HG02610 (cell line): Measurements from ENCODE around the gene XRCC1.
A peak's percentile ranks its signal among the peaks of the same experiment; 100 is the strongest.
"Not testable (repeated sequence)": the region's sequence is repeated elsewhere in the genome, so short reads cannot be mapped to it uniquely, and the experiment has no call there.

Experiments
- ATAC-seq: cut with Tn5 transposase; IDR thresholded peaks from one replicate; pipeline ENCODE4 v1.9.1; 2021; ENCODE audit warnings: mild to moderate bottlenecking, moderate library complexity; ENCODE audit not compliant: unreplicated experiment

Gene XRCC1

DNA sequence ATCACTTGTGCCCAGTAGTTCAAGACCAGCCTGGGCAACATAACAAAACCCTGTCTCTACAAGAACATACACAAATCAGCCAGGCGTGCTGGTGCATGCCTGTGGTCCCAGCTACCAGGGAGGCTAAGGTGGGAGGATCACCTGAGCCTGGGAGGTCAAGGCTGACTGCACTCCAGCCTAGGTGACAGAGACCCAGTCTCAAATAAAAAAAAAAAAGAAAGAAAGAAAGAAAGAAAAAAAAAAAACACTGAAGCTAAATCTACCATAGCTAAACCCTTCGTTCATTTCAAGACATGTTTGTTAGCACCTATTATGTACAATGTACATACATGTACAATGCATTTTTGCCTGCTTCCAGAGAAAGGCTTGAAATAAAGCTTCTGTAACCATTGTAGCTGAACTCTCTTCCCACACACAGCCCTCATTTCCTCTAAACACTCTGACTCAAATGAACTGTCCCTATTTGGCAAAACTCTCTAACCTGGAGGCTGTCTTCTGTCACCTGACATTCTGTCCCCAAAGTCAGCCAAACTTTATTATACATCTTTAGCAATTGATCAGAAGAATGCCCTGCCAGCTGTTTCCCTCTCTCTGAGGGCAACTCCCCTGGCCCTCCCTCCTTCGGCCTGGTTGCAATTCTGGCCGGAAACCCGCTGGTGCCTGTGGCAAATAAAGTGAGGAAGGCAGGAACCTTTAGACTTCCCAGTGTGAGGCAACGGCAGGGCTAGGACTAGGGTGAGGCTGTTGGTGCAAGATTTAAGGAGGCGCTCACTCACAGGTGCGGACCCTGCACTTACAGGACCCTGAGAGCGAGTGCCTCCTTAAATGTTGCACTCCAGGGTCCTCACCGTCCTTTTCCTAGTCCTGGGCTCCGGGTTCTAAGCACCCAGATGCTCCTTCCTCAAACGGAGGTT, 50.1 kb downstream of the XRCC1 start:
- no peak for ATAC-seq

DNA sequence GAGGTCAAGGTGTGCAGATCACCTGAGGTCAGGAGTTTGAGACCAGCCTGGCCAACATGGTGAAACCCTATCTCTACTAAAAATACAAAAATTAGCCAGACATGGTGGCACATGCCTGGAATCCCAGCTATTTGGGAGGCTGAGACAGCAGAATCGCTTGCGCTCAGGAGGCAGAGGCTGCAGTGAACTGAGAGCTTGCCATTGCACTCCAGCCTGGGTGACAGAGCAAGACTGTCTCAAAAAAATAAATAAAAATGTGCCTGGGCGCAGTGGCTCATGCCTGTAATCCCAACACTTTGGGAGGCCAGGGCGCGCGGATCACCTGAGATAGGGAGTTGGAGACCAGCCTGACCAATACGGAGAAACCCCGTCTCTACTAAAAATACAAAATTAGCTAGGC, 51.6 kb downstream of the XRCC1 start:
- ATAC-seq, result not testable (repeated sequence)

DNA sequence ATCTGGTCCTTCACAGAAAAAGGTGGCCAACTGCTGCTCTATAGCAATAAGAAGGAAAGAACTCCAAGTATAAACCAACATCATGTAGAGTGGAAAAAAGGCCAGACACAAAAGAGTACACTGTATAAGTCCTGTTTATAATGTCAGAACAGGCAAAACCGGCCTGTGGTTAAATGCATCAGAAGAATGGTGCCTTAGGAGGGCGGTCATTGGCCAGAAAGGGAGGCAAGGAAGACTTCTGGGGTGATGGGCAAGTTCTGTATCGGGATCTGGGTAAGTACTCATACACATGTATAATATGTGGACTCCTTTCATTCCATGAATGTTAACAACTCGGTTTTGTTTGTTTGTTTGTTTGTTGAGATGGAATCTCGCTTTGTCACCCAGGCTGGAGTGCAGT, 52.4 kb downstream of the XRCC1 start:
- ATAC-seq, result no peak

DNA sequence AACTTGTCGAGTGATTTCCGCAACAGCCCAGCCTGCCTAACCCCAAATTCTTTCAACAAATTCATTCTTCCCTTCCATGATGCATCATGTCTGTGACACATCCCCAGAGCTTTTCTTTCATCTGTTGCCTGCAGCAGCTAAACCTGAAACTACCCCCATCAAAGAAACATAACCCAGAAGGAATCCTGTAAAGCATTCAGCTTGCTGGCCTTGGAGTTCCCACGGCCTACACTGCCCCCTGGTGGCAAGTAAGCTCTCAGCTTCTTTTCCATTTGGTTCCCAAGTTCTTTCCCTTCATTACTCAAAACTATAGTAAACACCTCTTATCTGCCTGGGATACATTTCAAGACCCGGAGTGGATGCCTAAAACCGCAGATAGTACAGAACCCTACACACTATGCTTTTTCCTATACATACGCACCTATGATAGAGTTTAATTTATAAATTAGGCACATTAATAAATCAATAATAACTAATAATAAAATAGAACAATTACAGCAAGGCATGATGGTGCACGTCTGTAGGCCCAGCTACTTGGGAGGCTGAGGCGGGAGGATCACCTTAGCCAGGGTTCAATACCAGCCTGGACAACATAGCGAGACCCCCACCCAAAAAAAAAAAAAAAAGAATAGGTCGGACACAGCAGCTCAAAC, 55.8 kb downstream of the XRCC1 start:
- ATAC-seq, result no peak

DNA sequence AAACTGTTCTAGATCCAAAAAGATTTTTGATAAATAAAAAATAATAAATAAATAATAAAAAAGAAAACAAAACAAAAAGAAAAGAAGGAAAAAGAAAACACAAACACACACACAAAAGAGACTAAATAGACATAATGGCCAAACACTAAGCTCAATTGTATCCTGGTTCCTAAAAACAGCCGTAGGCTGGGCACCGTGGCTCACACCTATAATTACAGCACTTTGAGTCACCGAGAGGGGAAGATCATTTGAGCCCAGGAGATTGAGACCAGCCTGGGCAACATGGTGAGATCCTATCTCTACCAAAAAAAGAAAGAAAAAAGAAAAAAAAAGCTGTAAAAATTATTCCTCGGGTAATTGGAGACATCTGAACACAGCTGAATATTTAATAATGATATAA, 57.3 kb downstream of the XRCC1 start:
- no peak for ATAC-seq

DNA sequence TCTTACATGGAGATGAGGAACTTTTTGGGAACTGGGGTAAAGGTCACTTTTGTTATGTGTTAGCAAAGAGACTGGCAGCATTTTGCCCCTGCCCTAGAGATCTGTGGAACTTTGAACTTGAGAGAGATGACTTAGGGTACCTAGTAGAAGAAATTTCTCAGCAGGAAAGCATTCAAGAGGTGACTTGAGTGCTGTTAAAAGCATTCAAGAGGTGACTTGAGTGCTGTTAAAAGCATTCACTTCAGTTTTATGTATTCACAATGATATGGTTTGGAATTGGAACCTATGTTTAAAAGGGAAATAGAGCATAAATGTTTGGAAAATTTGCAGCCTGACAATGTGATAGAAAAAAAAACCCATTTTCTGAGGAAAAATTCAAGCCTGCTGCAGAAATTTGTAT, 62.9 kb downstream of the XRCC1 start:
- ATAC-seq, result not testable (repeated sequence)

DNA sequence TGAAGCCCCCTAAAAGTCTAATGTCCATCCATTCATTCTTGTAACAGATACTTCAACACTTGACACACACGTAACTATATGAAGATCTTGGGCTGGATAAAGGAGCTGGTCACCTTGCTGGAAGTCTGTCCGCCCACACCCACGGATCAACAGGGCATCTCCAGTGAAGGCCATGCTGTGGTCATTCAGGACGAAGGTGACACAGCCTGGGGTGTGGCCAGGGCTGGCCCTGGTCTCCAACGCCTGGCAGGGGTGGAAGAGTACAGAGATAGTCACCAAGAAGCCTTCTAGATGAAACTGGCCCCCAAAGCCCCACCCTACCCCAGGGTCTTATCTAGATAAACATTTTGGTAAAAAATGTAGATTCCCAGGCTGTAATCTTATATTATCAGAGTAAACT, 64.0 kb downstream of the XRCC1 start:
- ATAC-seq, result no peak

DNA sequence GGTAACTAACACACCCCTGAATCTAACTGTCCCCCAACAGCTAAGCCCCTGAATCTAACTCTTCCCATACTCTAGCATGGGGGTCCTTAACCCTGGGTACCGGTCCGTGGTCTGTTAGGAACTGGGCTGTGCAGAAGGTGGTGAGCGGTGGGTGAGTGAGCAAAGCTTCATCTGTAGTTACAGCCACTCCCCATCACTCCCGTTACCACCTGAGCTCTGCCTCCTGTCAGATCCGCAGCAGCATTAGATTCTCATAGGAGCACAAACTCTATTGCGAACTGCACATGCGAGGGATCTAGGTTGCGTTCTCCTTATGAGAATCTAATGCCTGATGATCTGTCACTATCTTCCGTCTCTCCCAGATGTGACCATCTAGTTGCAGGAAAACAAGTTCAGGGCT, 64.6 kb downstream of the XRCC1 start:
- no peak for ATAC-seq

DNA sequence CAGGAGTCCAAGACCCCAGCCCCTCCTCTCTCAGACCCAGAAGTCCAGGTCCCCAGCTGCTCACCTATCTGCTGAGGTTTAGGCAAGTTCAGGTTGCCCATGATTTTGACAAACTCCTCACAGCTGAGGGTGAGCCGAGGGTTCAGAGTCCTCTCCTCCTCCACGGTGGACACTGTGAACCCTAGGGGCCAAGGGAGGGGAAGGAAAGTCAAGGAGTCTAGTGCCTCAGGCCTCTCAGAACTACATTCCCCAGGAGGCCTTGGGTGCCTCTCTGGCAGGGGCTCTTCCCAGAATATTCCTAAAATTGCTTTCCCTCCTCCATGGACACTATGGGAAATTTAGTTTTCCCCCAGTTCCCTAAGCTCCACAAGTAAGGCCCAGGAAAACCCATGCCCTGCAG, 67.4 kb downstream of the XRCC1 start:
- no peak for ATAC-seq

DNA sequence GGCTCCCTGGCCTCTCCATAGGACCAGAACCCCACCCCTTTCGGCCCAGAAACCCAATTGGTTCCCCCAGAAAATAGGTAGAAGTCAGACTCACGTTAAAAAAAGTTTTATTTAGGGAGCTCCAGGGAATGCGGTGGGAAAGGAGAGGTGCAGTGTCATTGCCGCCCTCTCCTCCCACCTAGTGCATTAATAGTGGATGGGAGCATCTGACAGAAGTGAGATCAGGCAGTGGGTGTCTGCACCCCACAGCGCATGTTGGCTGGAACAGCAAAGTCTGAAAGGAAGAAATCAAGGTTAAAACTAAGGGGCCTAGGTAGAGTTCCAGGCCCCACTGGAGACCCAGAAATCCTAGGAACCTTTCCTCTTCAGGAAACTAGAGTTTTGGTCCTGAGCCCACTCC, 68.7 kb downstream of the XRCC1 start:
- ATAC-seq, result no peak

DNA sequence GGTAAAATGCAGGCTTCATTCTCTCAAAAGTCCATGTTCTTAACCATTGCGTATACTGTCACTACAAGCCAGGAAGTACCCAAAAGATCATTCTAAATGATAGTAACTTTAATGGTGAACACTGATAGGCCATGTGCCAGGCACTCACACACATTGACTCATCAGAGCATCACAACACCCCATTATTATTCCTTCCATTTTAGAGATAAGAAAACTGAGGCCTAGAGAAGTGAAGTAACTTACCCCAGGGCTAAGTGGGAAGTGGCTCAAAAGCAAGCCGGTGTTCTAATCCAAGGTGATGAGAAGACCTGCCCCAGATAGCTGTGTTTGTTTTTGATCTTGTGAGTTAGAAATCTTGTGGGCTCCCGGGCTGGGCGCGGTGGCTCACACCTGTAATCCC, 69.4 kb downstream of the XRCC1 start:
- no peak for ATAC-seq

DNA sequence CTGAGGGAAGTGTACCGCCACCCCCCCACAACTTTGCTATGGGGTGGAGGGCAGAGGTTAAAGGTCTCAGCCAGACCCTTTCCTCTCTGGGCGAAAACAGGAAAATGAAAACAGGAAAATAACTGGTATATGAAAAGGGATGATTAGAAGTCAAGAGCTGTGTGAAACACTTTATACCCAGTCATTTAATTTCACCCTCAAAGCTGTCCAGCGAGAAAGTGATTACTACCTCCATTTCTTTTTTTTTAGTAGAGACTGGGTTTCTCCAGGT, 70.2 kb downstream of the XRCC1 start:
- ATAC-seq, result no peak

DNA sequence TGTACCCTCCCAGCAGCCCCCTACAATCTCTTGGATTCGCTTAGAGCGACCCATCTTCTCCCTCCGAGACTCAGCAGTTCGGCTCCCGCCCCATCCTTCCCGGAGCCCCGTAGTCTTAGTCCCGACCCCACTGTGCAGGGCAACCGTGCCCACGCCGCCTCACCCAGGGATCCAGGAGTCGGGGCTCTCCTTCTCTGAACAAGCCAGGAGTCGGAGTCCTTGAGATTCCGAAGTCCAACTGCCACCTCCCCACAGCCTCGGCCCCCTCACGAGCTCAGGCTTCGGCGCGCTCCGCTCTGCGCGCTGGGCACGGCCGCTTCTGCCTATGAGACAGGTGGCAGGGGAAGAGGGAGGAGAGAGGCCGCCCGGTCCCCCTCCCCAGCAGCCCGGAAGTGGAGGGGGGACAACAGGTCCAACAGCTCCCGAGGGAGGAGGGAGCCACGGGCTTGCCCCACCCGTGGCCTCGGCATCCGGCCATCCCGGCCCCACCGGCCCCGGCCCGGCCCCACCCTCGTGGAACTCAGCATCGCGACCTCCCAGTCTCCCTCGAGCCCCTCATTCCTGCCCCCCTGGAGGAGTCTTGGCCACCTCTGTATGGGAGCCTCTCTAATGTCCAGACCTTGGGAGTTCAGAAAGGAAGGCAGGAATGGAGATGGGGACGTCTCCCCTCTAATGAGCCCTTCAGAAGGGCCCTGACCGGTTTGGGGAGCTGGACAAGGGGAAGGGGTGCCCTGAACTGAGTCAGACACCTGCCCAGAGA, 70.7 kb downstream of the XRCC1 start, which contains the start of gene PHLDB3:
PHLDB3 (minus strand) TSS at position 321 of the 760 bp plus-strand sequence. CDS start 628 bp downstream, outside the sequence.
- ATAC-seq, result peak; percentile 15

DNA sequence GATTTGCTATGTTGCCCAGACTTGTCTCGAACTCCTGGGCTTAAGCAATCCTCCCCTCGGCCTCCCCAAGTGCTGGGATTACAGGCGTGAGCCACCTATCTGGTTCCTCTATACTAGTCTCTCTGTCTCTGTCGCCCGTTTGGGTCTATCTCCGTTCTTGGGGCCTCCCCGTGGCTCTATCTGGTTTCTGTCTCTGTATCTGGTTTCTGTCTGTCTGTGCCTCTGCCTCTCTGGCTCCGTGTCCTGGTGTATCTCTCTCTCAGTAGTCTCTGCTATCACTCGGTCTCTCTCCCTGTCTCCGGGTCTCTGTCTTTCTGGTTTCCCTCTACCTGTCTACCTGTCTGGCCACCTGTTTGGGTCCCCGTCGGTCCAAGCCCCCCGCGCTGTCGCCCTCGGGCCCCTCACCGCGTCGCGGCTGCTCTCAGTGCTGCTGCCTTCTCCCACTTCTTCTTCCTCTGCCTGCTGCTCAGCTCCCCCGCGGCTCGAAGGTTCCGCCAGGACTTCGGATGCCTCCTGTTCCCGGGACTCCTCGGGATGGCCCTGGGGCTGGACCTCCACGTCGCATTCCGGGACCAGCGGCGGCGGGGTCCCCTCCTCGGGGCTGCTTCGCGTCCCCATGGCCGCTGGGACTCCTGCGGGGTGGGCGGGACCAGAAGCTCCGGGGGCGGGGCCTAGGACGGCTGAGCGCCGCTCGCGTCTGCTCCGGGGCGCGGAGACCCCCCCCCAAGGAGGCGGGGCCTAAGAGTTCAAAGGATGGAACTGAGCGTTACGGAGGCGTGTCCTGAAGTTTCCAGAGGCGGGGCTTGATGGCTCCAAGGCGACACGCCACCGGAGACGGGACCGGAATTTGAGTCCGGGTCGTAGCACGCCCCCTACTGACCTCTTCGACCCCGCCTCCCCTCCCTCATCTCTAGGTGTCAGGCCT, 71.6 kb downstream of the XRCC1 start:
- ATAC-seq, result peak; percentile 86

DNA sequence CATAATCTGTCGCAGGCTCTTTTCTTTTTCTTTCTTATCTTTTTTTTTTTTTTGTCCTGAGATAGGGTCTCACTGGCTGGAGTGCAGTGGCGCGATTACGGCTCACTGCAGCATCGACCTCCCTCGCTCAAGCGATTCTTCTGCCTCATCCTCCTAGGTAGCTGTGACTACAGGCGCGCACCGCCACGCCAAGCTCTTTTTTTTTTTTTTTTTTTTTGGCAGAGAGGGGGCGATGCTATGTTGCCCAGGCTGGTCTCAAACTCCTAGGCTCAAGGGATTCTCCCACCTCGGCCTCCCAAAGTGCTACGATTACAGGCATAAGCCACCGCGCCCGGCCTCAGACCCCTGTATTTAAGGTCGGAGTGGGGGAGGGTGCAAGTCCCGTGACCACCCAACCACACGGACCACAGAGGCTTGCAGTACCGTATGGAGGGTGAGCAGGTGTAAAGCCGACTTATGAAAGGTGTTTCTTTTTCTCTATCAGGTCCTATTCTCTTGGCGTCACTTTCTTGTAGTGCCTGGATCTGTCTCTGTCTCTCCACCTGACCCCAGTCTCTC, 72.8 kb downstream of the XRCC1 start:
- no peak for ATAC-seq

DNA sequence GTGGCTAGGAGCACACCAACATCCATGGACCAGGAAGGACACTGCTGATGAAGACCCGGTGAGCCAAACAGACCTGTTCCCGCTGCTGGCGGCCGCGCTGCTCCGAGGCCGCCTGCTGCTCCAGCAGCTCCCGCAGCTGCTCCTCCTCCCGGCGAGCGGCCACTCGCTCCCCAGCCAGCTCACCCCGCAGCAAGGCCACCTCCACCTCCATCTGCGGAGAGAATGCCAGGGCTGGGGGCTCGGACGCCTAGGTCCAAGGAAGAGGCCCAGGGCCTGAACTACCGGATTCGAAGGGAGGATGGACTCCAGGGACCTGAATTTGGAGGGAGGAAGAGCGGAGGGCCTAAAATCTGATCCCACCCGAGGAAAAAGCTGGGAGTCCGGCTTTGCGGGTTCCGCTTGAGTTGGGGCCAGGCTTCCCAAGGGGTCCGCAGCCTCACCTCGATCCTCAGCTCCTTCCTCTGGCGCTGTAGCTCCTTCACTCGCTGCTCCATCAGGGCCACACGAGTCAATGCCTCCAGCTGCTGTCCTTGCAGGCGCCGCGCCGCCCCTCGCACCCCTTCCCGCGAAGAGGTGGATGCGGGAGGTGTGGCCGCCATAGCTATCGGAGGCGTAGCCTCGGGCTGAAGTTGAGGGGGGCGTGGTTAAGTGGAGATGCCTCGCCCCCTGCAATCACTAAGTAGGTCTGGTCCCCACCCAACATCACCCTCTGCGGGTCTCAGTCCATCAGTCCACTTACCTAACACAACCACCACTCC, 73.5 kb downstream of the XRCC1 start:
- no peak for ATAC-seq

DNA sequence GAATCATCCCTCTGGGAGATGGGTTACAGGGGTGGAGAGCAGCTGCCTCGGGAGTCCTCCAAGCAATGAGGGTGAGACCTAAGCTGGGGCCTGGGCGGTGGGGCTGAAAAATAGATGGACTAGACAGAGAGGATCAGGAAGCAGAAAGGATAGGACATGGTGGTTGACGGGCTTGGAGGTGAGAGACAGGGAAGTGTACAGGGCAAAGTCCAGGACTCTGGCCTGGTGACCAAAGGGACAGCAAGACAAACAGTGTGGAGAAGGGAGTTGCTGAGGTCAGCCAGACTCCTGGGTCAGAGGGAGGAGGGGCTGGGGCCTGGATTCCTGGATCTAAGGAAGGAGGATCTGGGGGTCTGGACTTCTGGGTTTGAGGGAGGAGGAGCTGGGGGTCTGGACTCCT, 76.3 kb downstream of the XRCC1 start:
- no peak for ATAC-seq

DNA sequence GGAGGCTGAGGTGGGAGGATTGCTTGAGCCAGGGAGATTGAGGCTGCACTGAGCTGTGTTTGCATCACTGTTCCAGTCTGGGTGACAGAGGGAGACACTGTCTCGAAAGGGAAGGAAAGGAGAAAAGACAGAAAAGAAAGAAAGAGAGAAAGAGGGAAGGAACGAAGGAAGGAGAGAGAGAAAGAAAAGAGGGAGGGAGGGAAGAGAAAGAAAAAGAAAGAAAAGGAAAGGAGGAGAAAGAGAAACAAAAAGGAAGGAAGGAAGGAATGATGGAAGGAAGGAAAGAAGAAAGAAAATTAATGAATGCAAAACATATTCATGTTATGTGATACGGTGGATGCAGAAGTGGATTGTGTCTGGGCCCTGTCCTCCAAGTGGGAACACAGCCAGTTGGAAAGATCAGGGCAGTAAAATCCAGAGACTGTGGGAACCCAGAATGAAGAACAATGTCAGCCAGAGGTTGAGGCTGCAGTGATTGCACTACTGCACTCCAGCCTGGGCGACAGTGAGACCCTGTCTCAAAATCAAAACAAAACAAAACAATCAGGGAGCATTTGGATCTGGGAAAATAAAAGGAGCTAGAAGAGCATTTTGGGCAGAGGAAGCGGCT, 77.0 kb downstream of the XRCC1 start:
- no peak for ATAC-seq

DNA sequence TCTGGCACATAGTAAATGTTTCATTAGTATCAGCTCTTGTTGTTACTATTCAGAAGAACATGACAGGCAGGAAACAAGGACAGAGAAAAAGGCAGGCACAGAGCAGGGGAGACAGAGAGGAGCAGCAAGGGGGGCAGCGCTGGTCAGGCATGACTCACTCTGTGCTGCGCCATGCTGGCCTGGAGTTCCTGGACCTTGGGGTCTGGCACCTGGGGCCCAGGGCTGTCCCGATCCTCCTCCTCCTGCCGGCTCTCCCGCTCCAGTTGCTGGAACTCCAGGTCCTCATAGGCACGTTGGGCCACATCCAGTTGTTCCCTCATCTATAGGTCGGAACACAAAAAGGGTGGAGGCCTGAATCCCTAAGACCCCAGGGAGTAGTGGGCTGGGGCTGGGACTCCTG, 78.4 kb downstream of the XRCC1 start:
- ATAC-seq, result no peak
